ENCODE data around the gene DPP4. TPM values are rescaled to one million over a fixed set of nuclear protein-coding genes. Genes with fewer than 3 reads are reported as not detected.

The DPP4 gene
- total and polyA plus RNA-seq, 2 donors (not counting 3 experiments of a cell fraction or from before 2014, with no cell fraction given) = 0.84 to 6.2 TPM

GRCh38 chr2:161969159-161969558, 104.9 kb downstream of the DPP4 start:
- Histone ChIP-seq H3K4me2 (ENCODE audit: insufficient read depth, low read length) (no peak overlapping the region), H3K27me3 (ENCODE audit: control insufficient read depth in 2 of 2, insufficient read depth in 2 of 2, low read length in 2 of 2) (no peaks in the 10 kb centered on the region), H3K4me3 (replicated peaks in 1 of 3; ENCODE audit: insufficient read depth in 1 of 3, low read depth in 1 of 3, low read length in 3 of 3) (no peak overlapping the region), H3K4me1 (ENCODE audit: control insufficient read depth, extremely low read depth, insufficient read depth, low read length) (peaks cover 4% of the 10 kb centered on the region), H4K20me1 (replicated peaks; ENCODE audit: control insufficient read depth, extremely low read depth, insufficient read depth, low read length) (no peaks in the 10 kb centered on the region), H3K9me3 (replicated peaks; ENCODE audit: control insufficient read depth, insufficient read depth, low read length) (no peaks in the 10 kb centered on the region), H3K79me2 (ENCODE audit: control insufficient read depth, insufficient read depth, low read length) (no peaks in the 10 kb centered on the region), H3K36me3 (ENCODE audit: control insufficient read depth in 2 of 2, extremely low read depth in 1 of 2, insufficient read depth in 2 of 2, low read length in 2 of 2) (no peaks in the 10 kb centered on the region), H3K9me1 (replicated peaks; ENCODE audit: control insufficient read depth, extremely low read depth, insufficient read depth, low read length) (peaks cover 2% of the 10 kb centered on the region), H3K27ac (ENCODE audit: insufficient read depth, low read depth, low read length) (no peak overlapping the region), H2AFZ (ENCODE audit: low read depth, low read length) (no peak overlapping the region), H3K9ac (replicated peaks; ENCODE audit: extremely low read depth, insufficient read depth, low read length) (no peak overlapping the region)
- no peak for DNase-seq (ENCODE audit: low read depth, low spot score)
- no peak for TF ChIP-seq FOS (IDR thresholded peaks at IDR 0.05; ENCODE audit: borderline replicate concordance, insufficient read depth, low read length)
- no peak for TF ChIP-seq JUN (IDR thresholded peaks at IDR 0.05; ENCODE audit: borderline replicate concordance, insufficient read depth, insufficient read length, low read depth)
- no peak for TF ChIP-seq POLR2A (IDR thresholded peaks at IDR 0.05; ENCODE audit: low read depth, low read length)
- TF ChIP-seq, protein P1, sequence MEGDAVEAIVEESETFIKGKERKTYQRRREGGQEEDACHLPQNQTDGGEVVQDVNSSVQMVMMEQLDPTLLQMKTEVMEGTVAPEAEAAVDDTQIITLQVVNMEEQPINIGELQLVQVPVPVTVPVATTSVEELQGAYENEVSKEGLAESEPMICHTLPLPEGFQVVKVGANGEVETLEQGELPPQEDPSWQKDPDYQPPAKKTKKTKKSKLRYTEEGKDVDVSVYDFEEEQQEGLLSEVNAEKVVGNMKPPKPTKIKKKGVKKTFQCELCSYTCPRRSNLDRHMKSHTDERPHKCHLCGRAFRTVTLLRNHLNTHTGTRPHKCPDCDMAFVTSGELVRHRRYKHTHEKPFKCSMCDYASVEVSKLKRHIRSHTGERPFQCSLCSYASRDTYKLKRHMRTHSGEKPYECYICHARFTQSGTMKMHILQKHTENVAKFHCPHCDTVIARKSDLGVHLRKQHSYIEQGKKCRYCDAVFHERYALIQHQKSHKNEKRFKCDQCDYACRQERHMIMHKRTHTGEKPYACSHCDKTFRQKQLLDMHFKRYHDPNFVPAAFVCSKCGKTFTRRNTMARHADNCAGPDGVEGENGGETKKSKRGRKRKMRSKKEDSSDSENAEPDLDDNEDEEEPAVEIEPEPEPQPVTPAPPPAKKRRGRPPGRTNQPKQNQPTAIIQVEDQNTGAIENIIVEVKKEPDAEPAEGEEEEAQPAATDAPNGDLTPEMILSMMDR (IDR thresholded peaks at IDR 0.05; ENCODE audit: extremely low read depth in 1 of 2, insufficient read depth in 1 of 2, low read depth in 1 of 2, low read length in 2 of 2) = no peak
- TF ChIP-seq GATA2 (IDR thresholded peaks at IDR 0.05; ENCODE audit: insufficient read depth, insufficient read length, low read depth, low read length) = no peak
- no peak for TF ChIP-seq MYC (IDR thresholded peaks at IDR 0.05; ENCODE audit: low read depth, low read length)
- TF ChIP-seq MAX (IDR thresholded peaks at IDR 0.05; ENCODE audit: insufficient read depth, insufficient read length) = no peak
- TF ChIP-seq EZH2 (IDR thresholded peaks at IDR 0.05; ENCODE audit: borderline replicate concordance, low read depth, low read length, severe bottlenecking) = no peak
- no peak for TF ChIP-seq POLR2AphosphoS5 (IDR thresholded peaks at IDR 0.05; ENCODE audit: insufficient read depth, low read depth, low read length)
- dilution Hi-C loops (cut with MboI; ENCODE audit: extremely low pct_ligation_motif_present, low sequenced_read_pairs) (no loop called here), intact Hi-C loops (cut with micrococcal nuclease) (no loop called here)
- FAIRE-seq = no peak
- ChIA-PET CTCF (interaction anchor here (1.0 kb wide), 1 partner anchor 20 kb away, joined by 3 read pairs; no protein-coding TSS in a partner anchor), POLR2A (no interaction called here)
- BruUV-seq (replicated peaks) = no TSS peak
